ENCODE measurements around the gene F13B.
"Not testable (repeated sequence)": the region's sequence is repeated elsewhere in the genome, so short reads cannot be mapped to it uniquely, and the experiment has no call there.

F13B gene

DNA sequence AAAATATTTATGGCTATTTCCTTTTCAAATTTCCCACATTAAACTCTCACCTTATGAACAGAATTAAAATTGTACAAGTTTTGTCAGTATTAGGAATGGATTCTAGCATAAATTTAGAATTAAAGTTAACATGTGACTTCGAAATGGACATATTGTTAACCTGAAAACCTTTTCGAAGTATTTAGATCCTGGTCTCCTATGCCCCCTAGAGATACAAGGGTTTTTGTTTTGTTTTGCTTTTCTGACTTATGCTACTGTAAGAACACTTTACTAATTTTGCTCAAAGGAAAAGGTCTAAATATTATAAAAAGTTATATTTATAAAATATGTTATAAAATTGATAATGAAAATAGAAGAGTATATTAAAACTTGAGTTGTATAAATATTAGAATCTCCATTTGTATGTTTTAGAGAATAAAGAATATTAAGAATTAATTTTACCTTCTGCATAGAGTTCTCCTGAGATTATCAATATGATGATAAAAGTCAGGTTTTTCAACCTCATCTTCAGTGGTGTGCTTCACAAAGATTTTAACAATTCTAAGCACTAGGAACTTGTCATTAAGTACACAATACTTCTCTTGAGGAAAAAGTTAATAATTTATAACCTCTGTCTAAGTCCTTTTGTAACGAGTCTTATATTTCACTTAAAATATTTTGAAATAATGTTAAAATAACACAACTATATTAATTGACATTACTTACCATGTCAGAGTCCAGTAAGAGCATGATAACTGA is at the start of gene F13B:
TSS of gene F13B (minus strand) at position 542 of the 738 bp plus-strand sequence. CDS start at position 505, 37 bp downstream.
- no peak for DNase-seq

- no peak for DNase-seq
Observed at GRCh38 chr1:197116156-197116555, 49.1 kb upstream of the F13B start.

DNA sequence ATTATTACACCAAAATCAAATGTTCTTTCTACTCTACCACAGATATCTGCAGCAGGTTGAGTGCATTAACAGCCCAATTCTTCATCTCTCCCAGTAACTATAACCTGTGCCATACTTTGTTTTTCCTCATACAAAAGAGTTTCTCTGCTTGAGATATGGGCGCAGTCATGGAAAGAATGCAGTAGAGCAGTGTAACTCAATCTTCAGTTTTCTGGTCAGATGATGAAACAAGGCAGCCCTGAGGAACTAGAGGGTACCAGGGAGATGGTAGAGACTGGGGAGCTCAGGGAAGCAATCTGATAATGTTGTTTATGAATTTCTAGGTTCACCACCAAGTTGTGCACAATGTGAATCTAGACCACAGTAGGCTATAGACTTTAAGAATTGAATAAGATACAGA is 39.8 kb upstream of the F13B start:
- no peak for DNase-seq

- no peak for DNase-seq
Observed at GRCh38 chr1:197103300-197103699, 36.2 kb upstream of the F13B start.

DNA sequence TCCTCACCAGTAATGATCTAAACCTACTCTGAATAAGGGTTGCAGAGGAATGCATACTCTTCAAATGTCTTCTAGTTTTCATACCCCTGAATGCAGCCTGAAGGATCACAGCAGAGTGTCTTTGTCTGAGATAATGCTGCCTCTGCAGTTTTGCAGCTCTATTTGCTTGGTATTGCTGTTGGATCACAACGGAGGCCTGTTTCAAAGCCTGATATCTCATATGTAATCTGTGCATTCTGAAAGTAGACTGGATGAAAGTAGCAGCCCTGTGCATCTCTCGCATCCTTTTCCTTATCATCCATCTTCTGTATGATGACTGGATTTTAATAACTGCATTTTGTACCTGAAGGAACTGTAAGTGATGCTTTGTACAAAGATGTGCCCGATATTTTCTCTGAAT is 34.9 kb upstream of the F13B start:
- DNase-seq, result no peak

DNA sequence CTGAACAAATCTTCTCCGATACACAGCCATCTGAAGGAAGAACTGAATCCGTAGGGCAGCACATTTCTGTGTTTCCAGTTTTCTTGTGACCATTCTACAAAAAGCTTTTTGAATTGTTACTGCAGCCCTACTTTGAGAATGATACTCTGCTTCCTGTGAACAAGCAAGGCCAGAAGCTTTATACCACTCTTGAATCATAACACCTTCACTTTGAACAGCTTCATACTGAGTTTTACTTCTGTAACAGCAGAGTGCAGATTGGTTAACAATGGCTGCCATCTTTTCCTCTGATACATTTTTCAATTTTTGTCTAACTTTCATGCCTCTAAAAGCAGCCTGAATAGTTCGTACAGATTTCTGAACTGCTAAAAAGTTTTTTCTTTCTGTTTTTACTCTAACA is 33.6 kb upstream of the F13B start:
- DNase-seq, result no peak

- DNase-seq, result no peak
Observed at GRCh38 chr1:197099444-197099843, 32.4 kb upstream of the F13B start.

GRCh38 chr1:197096971-197097370 is 29.9 kb upstream of the F13B start:
- DNase-seq, result not testable (repeated sequence)

DNA sequence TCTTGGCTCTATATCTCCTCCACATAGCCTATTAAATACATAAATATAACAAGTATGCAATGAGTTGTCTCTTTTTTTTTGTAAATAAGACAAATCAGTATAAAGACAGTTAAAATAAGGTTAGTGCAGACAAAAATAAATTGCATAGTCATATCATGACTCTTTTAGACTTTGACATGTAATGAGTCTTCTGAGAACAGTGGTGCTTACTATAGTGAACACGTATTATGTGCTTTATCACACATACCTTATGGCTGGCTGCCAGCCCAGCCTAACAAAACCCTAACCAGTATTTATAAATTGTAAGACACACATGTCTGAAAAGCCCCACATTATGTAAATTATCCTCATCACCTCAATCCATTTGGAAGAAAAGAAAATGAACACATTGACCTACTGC is 29.1 kb upstream of the F13B start:
- no peak for DNase-seq

GRCh38 chr1:197093226-197093885 is 26.3 kb upstream of the F13B start:
- DNase-seq, result no peak

GRCh38 chr1:197092491-197093023 is 25.5 kb upstream of the F13B start:
- DNase-seq, result no peak

- no peak for DNase-seq
Observed at GRCh38 chr1:197083474-197083873, 16.4 kb upstream of the F13B start.

DNA sequence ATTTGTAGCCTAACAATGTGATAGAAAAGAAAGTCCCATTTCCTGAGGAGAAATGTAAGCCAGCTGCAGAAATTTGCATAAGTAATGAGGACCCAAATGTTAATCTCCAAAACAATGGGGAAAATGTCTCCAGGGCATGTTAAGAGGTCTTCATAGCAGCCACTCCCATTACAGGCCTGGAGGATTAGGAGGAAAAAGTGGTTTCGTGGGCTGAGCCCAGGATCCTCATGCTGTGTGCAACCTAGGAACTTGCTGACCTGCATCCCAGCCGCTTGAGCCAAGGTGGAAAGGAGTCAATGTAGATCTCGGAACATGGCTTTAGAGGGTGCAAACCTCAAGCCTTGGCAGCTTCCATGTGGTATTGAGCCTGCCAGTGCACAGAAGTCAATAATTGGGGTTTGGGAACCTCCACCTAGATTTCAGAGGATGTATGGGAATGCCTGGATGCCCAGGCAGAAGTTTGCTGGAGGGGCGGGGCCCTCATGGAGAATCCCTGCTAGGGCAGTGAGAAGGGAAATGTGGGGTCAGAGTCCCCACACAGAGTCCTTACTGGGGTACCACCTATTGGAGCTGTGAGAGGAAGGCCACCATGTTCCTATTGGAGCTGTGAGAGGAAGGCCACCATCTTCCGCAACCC is 14.2 kb upstream of the F13B start:
- DNase-seq, result no peak

- DNase-seq, result no peak
Observed at GRCh38 chr1:197080323-197080722, 13.3 kb upstream of the F13B start.

DNA sequence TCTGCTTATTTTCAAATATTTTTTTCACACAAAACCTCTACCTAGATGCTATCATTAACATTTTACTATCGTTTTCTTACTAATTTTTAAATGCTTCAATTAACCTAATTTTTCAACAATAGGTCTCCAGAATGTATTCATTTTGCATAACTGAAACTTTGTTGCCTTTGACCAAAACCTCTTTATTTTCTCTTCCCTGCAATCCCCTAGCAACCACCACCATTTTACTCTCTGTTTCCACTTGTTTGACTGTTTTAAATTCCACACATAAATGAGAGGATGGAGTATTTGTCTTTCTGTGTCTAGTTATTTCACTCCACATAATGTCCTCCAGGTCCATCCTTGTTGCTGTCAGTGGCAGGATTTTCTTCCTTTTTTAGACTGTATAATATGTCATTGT is 9.5 kb upstream of the F13B start:
- DNase-seq, result no peak

DNA sequence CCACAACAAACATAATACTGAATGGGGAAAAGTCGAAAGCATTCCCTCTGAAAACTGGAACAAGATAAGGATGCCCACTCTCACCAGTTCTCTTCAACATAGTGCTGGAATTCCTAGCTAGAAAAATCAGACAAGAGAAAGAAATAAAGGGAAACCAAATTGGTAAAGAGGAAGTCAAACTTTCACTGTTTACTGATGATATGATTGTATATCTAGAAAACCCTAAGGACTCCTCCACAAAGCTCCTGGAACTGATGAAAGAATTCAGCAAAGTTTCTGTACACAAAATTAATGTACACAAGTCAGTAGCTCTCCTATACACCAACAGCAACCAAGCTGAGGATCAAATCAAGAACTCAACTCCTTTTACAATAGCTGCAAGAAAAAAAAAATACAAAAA is 6.9 kb upstream of the F13B start:
- DNase-seq, result no peak

DNA sequence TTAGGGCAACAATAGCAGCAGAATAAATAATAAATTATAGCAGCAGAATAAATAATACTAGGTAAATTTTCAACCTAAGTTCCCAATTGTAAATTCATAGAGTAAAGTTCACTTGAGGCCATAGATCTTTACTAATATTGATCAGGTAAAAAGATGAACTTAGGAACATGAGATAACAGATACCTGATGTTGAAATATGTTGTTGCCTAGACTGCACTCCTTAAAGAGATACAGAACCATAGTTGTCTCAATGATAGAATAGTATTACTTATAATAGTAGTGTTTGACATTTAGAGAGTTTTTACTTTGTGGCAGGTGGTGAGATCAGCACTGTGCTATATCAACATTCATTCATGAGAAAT is 378 bp upstream of the F13B start:
- DNase-seq, result no peak

DNA sequence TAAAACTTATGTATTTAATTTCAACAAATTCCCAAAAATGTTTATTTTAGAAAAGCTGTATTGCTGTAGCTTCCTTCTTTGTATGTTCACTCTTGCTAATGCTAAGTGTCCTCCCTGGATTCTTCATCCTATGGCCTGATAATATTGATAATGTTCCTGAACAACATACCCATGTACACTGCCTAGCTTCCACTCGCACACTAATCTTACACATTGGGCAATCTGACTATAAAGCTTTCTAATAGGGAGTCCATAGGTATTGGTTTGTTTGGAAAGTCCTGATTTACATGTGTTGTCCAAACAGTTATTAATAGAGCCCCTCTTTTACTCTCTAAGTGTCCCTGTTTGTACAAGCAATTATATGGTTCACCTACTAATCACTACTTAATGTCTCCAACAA is 783 bp downstream of the F13B start:
- no peak for DNase-seq

GRCh38 chr1:197065559-197065958 is 1.5 kb downstream of the F13B start:
- no peak for DNase-seq

GRCh38 chr1:197063212-197063611 is 3.8 kb downstream of the F13B start:
- DNase-seq, result no peak

GRCh38 chr1:197062692-197063091 is 4.4 kb downstream of the F13B start:
- no peak for DNase-seq

DNA sequence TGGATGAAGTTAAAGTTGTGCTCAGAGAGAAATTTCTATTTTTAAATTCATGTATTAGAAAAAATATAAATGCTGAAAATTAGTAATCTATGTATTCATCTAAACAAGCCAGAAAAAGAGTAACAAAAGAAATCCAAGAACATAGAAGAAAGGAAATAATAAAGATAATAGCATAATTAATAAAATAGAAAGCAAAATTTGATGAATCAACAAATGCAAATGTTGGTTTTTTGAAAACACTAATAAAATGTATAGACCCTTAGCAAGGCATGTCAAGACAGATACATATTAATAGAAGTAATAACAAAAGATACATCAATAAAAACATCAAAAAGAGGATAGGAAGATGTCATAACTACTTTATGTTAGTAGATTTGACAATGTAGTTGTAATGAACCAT is 18.0 kb downstream of the F13B start:
- DNase-seq, result no peak

GRCh38 chr1:197042676-197043341 is 24.3 kb downstream of the F13B start:
- DNase-seq, result peak; percentile 40

All from NCI-H748 treated with DMSO at 0.1 percent for 48 hours (cell line).